ENCODE measurements around the gene OR5K4. TPM values are rescaled to one million over a fixed set of nuclear protein-coding genes. Genes with fewer than 3 reads are reported as not detected.

OR5K4 gene
- total RNA-seq, 4 donors from 2014 or later = not detected

DNA sequence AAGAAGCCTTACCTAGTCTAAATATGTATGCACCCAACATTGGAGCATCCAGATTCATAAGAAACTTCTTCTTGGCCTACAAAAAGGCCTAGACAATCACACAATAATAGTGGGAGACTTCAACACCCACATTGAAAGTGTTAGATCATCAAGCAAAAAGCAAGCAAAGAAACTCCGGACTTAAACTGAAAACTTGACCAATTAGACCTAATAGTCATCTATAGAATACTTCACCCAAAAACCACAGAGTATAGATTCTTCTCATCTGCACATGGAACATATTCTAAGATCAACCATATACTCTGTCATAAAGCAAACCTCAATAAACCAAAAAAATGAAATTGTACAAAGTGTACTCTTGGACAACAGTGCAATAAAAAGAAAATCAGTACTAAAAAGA lies 22.3 kb upstream of the OR5K4 start:
- H3K27me3 ChIP-seq = peaks cover 0 to 11% (median 0%) of the 10 kb centered on the region in 4 donors
- H3K36me3 ChIP-seq = no peaks in the 10 kb centered on the region
- no peak overlapping the region for H3K4me3 ChIP-seq
- no peaks in the 10 kb centered on the region for H3K4me1 ChIP-seq
- no peaks in the 10 kb centered on the region for H3K9me3 ChIP-seq
- DNase-seq (ENCODE audit: extremely low spot score) = no peak
- 88% methylated on average over 1 of the region's 1 CpG for WGBS
- intact Hi-C loops (cut with DNase I) = no loop called here
- H3K27ac ChIP-seq (replicated peaks in 1 of 4) = no peak overlapping the region
- TF ChIP-seq EP300 (IDR thresholded peaks at IDR 0.05) = no peak
- TF ChIP-seq POLR2A (IDR thresholded peaks at IDR 0.05; ENCODE audit: low read depth) = no peak
- TF ChIP-seq, protein P1, sequence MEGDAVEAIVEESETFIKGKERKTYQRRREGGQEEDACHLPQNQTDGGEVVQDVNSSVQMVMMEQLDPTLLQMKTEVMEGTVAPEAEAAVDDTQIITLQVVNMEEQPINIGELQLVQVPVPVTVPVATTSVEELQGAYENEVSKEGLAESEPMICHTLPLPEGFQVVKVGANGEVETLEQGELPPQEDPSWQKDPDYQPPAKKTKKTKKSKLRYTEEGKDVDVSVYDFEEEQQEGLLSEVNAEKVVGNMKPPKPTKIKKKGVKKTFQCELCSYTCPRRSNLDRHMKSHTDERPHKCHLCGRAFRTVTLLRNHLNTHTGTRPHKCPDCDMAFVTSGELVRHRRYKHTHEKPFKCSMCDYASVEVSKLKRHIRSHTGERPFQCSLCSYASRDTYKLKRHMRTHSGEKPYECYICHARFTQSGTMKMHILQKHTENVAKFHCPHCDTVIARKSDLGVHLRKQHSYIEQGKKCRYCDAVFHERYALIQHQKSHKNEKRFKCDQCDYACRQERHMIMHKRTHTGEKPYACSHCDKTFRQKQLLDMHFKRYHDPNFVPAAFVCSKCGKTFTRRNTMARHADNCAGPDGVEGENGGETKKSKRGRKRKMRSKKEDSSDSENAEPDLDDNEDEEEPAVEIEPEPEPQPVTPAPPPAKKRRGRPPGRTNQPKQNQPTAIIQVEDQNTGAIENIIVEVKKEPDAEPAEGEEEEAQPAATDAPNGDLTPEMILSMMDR (IDR thresholded peaks at IDR 0.05) = no peak
- no peak for TF ChIP-seq POLR2AphosphoS5 (IDR thresholded peaks at IDR 0.05)

DNA sequence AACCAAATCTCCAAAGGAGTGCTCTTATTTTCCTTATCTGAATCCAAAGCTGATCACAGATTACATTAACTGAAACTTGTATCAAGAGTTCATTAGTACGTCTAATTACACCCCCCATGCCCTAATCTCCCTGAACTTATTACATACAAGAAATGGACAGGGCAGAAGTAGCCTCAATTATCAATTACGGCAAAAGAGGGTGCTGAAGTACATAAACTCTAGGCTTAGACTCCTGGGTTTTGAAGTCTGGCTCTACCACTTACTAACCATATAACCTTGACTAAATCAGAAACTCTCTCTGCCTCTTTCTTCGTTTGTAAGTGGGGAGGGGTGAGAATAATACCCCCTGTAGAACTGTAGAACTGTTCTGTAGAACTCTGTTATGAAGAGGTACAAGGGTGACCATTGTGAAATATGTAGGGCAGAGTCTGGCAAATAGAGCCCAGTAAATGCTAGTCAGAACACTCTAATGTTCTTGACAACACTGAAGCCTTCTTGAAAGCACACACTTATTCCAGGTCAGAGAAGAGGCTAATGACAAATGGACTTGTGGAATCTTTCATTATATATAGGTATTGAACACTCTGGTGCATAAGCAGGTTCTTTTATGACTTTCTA lies 19.6 kb upstream of the OR5K4 start:
- H3K4me3 ChIP-seq = no peak overlapping the region
- H3K4me1 ChIP-seq = no peaks in the 10 kb centered on the region
- WGBS = 42% methylated on average over 3 of the region's 3 CpGs
- intact Hi-C loops (cut with DNase I) = no loop called here
- H3K9me3 ChIP-seq = no peaks in the 10 kb centered on the region
- TF ChIP-seq EP300 (IDR thresholded peaks at IDR 0.05) (no peak), POLR2AphosphoS5 (IDR thresholded peaks at IDR 0.05) (no peak), POLR2A (IDR thresholded peaks at IDR 0.05; ENCODE audit: low read depth) (no peak)
- TF ChIP-seq, protein P1 (IDR thresholded peaks at IDR 0.05) = no peak
- H3K27me3 ChIP-seq = peaks cover 0 to 4% (median 0%) of the 10 kb centered on the region in 4 donors
- no peak for DNase-seq (ENCODE audit: extremely low spot score)
- no peaks in the 10 kb centered on the region for H3K36me3 ChIP-seq
- H3K27ac ChIP-seq (replicated peaks in 1 of 4) = no peak overlapping the region

DNA sequence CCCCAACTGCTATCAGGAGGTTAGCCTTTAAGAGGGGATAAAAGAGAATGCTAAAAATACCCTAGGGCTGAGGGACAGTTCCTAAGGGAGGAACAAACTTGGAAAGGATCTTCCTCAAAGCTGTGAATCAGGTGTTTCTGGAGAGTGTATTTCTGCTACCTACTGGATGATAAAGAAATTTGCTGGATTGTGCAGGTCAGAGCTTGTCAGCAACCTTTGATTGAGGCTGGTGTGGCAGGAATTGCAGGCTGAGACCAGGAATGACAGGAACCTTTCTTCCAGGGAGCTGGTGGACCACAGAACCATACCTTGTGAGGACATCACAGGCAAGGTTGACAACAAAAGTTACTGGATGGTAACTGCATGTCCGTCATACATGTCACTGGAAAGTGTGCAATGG lies 14.6 kb upstream of the OR5K4 start:
- no peaks in the 10 kb centered on the region for H3K36me3 ChIP-seq
- no peaks in the 10 kb centered on the region for H3K4me1 ChIP-seq
- H3K9me3 ChIP-seq = no peaks in the 10 kb centered on the region
- WGBS = 88% methylated on average over 1 of the region's 1 CpG
- TF ChIP-seq POLR2A (IDR thresholded peaks at IDR 0.05; ENCODE audit: low read depth) (no peak), POLR2AphosphoS5 (IDR thresholded peaks at IDR 0.05) (no peak), EP300 (IDR thresholded peaks at IDR 0.05) (no peak)
- TF ChIP-seq, protein P1 (IDR thresholded peaks at IDR 0.05) = no peak
- H3K4me3 ChIP-seq = no peak overlapping the region
- H3K27ac ChIP-seq (replicated peaks in 1 of 4) = no peak overlapping the region
- no peak for DNase-seq (ENCODE audit: extremely low spot score)
- no peaks in the 10 kb centered on the region for H3K27me3 ChIP-seq
- intact Hi-C loops (cut with DNase I) = no loop called here

DNA sequence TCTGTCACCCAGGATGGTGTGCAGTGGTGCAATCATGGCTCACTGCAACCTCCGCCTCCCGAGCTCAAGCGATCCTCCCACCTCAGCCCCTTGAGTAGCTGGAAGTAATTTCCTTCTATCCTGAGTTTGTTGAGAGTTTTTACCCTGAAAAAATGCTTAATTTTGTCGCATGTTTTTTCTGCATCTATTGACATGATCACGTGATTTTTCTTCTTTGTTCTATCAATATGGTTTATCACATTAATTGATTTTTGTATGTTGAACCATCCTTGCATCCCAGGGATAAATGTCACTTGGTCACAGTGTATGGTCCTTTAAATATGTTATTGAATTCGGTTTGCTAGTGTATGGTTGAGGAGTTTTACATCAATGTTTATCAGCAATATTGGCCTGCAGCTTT lies 11.9 kb upstream of the OR5K4 start:
- WGBS = 90% methylated on average over 6 of the region's 6 CpGs
- no peaks in the 10 kb centered on the region for H3K4me1 ChIP-seq
- intact Hi-C loops (cut with DNase I) = no loop called here
- H3K27me3 ChIP-seq = no peaks in the 10 kb centered on the region
- DNase-seq (ENCODE audit: extremely low spot score) = no peak
- H3K9me3 ChIP-seq = no peaks in the 10 kb centered on the region
- no peak overlapping the region for H3K27ac ChIP-seq (replicated peaks in 1 of 4)
- no peak overlapping the region for H3K4me3 ChIP-seq
- no peak for TF ChIP-seq POLR2AphosphoS5 (IDR thresholded peaks at IDR 0.05)
- TF ChIP-seq EP300 (IDR thresholded peaks at IDR 0.05) = no peak
- TF ChIP-seq, protein P1 (IDR thresholded peaks at IDR 0.05) = no peak
- no peak for TF ChIP-seq POLR2A (IDR thresholded peaks at IDR 0.05; ENCODE audit: low read depth)
- no peaks in the 10 kb centered on the region for H3K36me3 ChIP-seq
